HFFc6 (cell line): ENCODE data around the gene CCL15. TPM values are rescaled to one million over a fixed set of nuclear protein-coding genes. Genes with fewer than 3 reads are reported as not detected.
A peak's percentile ranks its signal among the peaks of the same experiment; 100 is the strongest.
"Not testable (repeated sequence)": the region's sequence is repeated elsewhere in the genome, so short reads cannot be mapped to it uniquely, and the experiment has no call there.

Experiments
- DNase-seq: peaks from one replicate; pipeline ENCODE4 v3.0.0-alpha.2; 2018
- H3K27ac Mint-ChIP-seq: 2 replicates; pipeline ENCODE4 v1.8.0; 2020; ENCODE audit warnings: mild to moderate bottlenecking, mixed read lengths
- H3K27me3 Mint-ChIP-seq: 2 replicates; pipeline ENCODE4 v1.8.0; 2021; ENCODE audit warnings: mild to moderate bottlenecking, moderate library complexity, mixed read lengths; ENCODE audit not compliant: insufficient read depth
- H3K36me3 Mint-ChIP-seq: 2 replicates; pipeline ENCODE4 v1.8.0; 2021; ENCODE audit warnings: low read depth, mixed read lengths
- H3K4me1 Mint-ChIP-seq: 2 replicates; pipeline ENCODE4 v1.8.0; 2020; ENCODE audit warnings: low read depth, mixed read lengths
- H3K4me3 Mint-ChIP-seq: 2 replicates; pipeline ENCODE4 v1.8.0; 2020; ENCODE audit warnings: mild to moderate bottlenecking, moderate library complexity, mixed read lengths
- H3K9me3 Mint-ChIP-seq: 2 replicates; pipeline ENCODE4 v1.8.0; 2020; ENCODE audit warnings: mild to moderate bottlenecking, mixed read lengths
- CTCF ChIP-seq: fragments of 200-600 bp; sonication (generic); IDR thresholded peaks from 2 replicates; pipeline ENCODE4 v1.5.0; 2021; ENCODE audit warnings: antibody characterized with exemption, mild to moderate bottlenecking
- total RNA-seq, 6 experiments: library from RNA; stranded (reverse); fragmentation: NEBNext Ultra II Directional; extraction: Animal tissue kit (Norgen Biotek cat#: 25700); gene quantifications; 2 replicates in 1 of 6; 3 replicates in 5 of 6; pipeline ENCODE4 v1.2.3, GENCODE V29; 2021

The CCL15 gene
- total RNA-seq, 6 experiments from 2014 or later, result not detected

- peaks cover 7% of the 10 kb centered on the region for H3K27me3 Mint-ChIP-seq
- H3K27ac Mint-ChIP-seq, result no peak overlapping the region
- no peak for DNase-seq
- H3K36me3 Mint-ChIP-seq, result no peaks in the 10 kb centered on the region
- no peak overlapping the region for H3K4me3 Mint-ChIP-seq
- H3K4me1 Mint-ChIP-seq, result no peaks in the 10 kb centered on the region
- no peaks in the 10 kb centered on the region for H3K9me3 Mint-ChIP-seq
- no peak for TF ChIP-seq CTCF
These were observed 15.2 kb upstream of the CCL15 start for GRCh38 chr17:36016555-36016954.

- not testable (repeated sequence) for H3K4me3 Mint-ChIP-seq, H3K27me3 Mint-ChIP-seq, DNase-seq, H3K27ac Mint-ChIP-seq, H3K36me3 Mint-ChIP-seq, H3K4me1 Mint-ChIP-seq, H3K9me3 Mint-ChIP-seq
These were observed 14.5 kb upstream of the CCL15 start for GRCh38 chr17:36015895-36016294.

DNA sequence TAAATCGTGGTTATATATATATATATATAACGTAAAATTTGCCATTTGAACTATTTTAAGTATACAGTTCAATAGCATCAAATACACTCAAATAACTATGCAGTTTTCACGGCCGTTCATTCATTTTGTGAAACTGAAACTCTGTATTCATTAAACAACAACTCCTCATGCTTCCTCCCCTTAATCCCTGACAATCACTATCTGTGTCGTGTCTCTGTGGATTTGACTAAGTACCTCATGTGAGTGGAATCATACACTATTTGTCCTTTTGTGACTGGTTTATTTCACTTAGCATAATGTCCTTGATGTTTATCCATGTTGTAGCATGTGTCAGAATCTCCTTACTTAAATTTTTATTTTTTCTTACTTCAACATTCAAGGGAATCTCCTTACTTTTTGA, 13.6 kb upstream of the CCL15 start:
- Mint-ChIP-seq H3K27ac (no peak overlapping the region), H3K27me3 (peaks cover 7% of the 10 kb centered on the region)
- no peak for TF ChIP-seq CTCF

GRCh38 chr17:36011201-36011600, 9.8 kb upstream of the CCL15 start:
- H3K27ac Mint-ChIP-seq, result no peak overlapping the region
- H3K9me3 Mint-ChIP-seq, result no peaks in the 10 kb centered on the region
- H3K36me3 Mint-ChIP-seq, result no peaks in the 10 kb centered on the region
- no peaks in the 10 kb centered on the region for H3K4me1 Mint-ChIP-seq
- no peak for TF ChIP-seq CTCF
- peaks cover 6% of the 10 kb centered on the region for H3K27me3 Mint-ChIP-seq
- no peak overlapping the region for H3K4me3 Mint-ChIP-seq
- DNase-seq, result no peak

More for the DNA sequence above, 13.6 kb upstream of the CCL15 start:
- no peak overlapping the region for H3K4me3 Mint-ChIP-seq
- DNase-seq, result no peak
- no peaks in the 10 kb centered on the region for H3K9me3 Mint-ChIP-seq
- no peaks in the 10 kb centered on the region for H3K36me3 Mint-ChIP-seq
- H3K4me1 Mint-ChIP-seq, result no peaks in the 10 kb centered on the region

GRCh38 chr17:36008998-36009665, 7.8 kb upstream of the CCL15 start:
- Mint-ChIP-seq H3K27ac (no peak overlapping the region), H3K9me3 (no peaks in the 10 kb centered on the region)

More at GRCh38 chr17:36008998-36009665, 7.8 kb upstream of the CCL15 start:
- Mint-ChIP-seq H3K27me3 (peaks cover 4% of the 10 kb centered on the region), H3K36me3 (no peaks in the 10 kb centered on the region), H3K4me1 (no peaks in the 10 kb centered on the region), H3K4me3 (no peak overlapping the region)
- DNase-seq, result no peak
- TF ChIP-seq CTCF, result peak; percentile 83
